Adrenal gland (tissue), 12 donors: ENCODE results near the gene TPP1. TPM values are rescaled to one million over a fixed set of nuclear protein-coding genes. Genes with fewer than 3 reads are reported as not detected.

Experiments
- DNase-seq, 7 donors: peaks; one replicate each; pipeline ENCODE4 v3.0.0-alpha.2; 2019 to 2020
- H3K27ac ChIP-seq, 5 donors: fragments of 200-600 bp; sonication (generic) in 4 of 5; 1 replicate in 3 of 5; 2 replicates in 2 of 5; pipeline versions ENCODE4 v1.5.1 to v1.8.0; 2016 to 2020; ENCODE audit warnings: mild to moderate bottlenecking in 1 of 5
- H3K27me3 ChIP-seq: fragments of 200-600 bp; 2 replicates; pipeline ENCODE4 v1.8.0; 2021
- H3K36me3 ChIP-seq, 2 donors: fragments of 200-600 bp; replicated peaks in 1 of 2; 1 replicate in 1 of 2; 2 replicates in 1 of 2; pipeline versions ENCODE4 v1.5.1 to v1.8.0; 2018 to 2022
- H3K4me1 ChIP-seq, 2 donors: fragments of 200-600 bp; replicated peaks in 1 of 2; 1 replicate in 1 of 2; 2 replicates in 1 of 2; pipeline versions ENCODE4 v1.5.1 to v1.8.0; 2018 to 2021
- H3K4me3 ChIP-seq, 4 donors: fragments of 200-600 bp; sonication (generic) in 3 of 4; one replicate each; pipeline ENCODE4 v1.5.1; 2016 to 2018
- H3K9me3 ChIP-seq, 3 donors: fragments of 200-600 bp; sonication (generic) in 1 of 3; replicated peaks in 1 of 3; 1 replicate in 2 of 3; 2 replicates in 1 of 3; pipeline versions ENCODE4 v1.5.1 to v1.8.0; 2016 to 2021
- CTCF ChIP-seq, 6 experiments: fragments of 450-650 bp in 4 of 6; fragments of 200-600 bp in 2 of 6; sonication (generic) in 1 of 6; IDR thresholded peaks; 1 replicate in 5 of 6; 2 replicates in 1 of 6; pipeline versions ENCODE4 v1.5.1 to v1.8.0; 2016 to 2021; ENCODE audit warnings: antibody characterized with exemption in 6 of 6, mild to moderate bottlenecking in 2 of 6, moderate library complexity in 1 of 6
- POLR2A ChIP-seq, 2 donors: fragments of 450-650 bp; IDR thresholded peaks; one replicate each; pipeline ENCODE4 v1.6.1; 2017; ENCODE audit warnings: antibody characterized with exemption in 2 of 2, mild to moderate bottlenecking in 2 of 2, moderate library complexity in 1 of 2
- WGBS, 4 donors: extraction: QIAGEN DNeasy Blood & Tissue Kit in 2 of 4; methylation state at CpG; one replicate each; pipeline versions ENCODE4 v1.1.5 to v1.1.7; 2013 to 2017; 5-methylcytosine and 5-hydroxymethylcytosine counted together
- intact Hi-C, 2 donors: fragments of 100-400 bp; cut with DNase I; formaldehyde crosslinking; loops; one replicate each; pipeline versions ENCODE4 v1.14.1 to v1.15.0; 2022 to 2023
- polyA plus RNA-seq, 3 donors: library from polyadenylated mRNA; stranded (reverse); fragments of 200-250 nt in 2 of 3; fragments of 350-450 nt in 1 of 3; fragmentation: Illumina TruSeq in 1 of 3; extraction: RNeasy Lipid Tissue Mini Kit (QIAGEN cat#74804) in 1 of 3; gene quantifications; one replicate each; pipeline ENCODE4 v1.2.3, GENCODE V29; 2013 to 2014
- total RNA-seq, 9 donors: library from RNA; depleted of rRNA in 4 of 9; stranded (reverse); fragments of >200 nt in 4 of 9; fragments of 120-200 nt in 1 of 9; fragmentation: NEBNext Ultra II Directional in 1 of 9; extraction: Animal tissue kit (Norgen Biotek cat#: 25700) in 1 of 9; gene quantifications; one replicate each; pipeline versions ENCODE4 v1.1.0 to v1.2.4, GENCODE V29; 2013 to 2023
- donor health status: healthy with polysubstance abuse.
- donor health status: Bipolar disorder and iron deficiency.
- donor health status: DM: yes; HTN: yes; CAD: no.
- donor health status: DM: no; HTN: no; CAD: no.
- donor health status: DM: no; HTN: no; CAD: no.
- donor health status: DM: yes; HTN: yes; CAD: no.

Gene TPP1
- total and polyA plus RNA-seq, 12 donors = 53.2 to 464 (median 288) TPM

GRCh38 chr11:6603287-6604080 lies 15.7 kb downstream of the TPP1 start, which contains the start of the genes ILK and RRP8:
Gene ILK (plus strand): TSS chr11:6603774. CDS start chr11:6604272, 498 bp downstream.
Gene RRP8 (minus strand): TSS chr11:6603616. CDS start chr11:6603502, 114 bp downstream.
- H3K4me3 ChIP-seq = peak within 1 kb of the TSS; percentile 48 to 95 (median 88)
- peak; percentile 90 to 95 (median 93) for DNase-seq
- H3K9me3 ChIP-seq = no peaks in the 10 kb centered on the region
- TF ChIP-seq POLR2A (IDR thresholded peaks at IDR 0.05) (peak; percentile 69 to 78), CTCF (IDR thresholded peaks at IDR 0.05) (peak in 5 of 6 experiments; percentile 8 to 37 (median 18))
- 0 to 1% (median 0%) methylated on average over 26 to 72 of the region's 72 CpGs for WGBS, 4 donors
- no peaks in the 10 kb centered on the region for H3K27me3 ChIP-seq
- H3K27ac ChIP-seq = peak within 1 kb of the TSS; percentile 34 to 98 (median 90)
- H3K4me1 ChIP-seq = peaks cover 34 to 55% of the 10 kb centered on the region in 2 donors
- intact Hi-C loops = loop anchor here in 1 of 2 donors (5.0 to 10.0 kb wide), 2 partner anchors 69 to 79 kb away; partner anchors contain the start of gene MRPL17
- H3K36me3 ChIP-seq = peaks cover 0 to 40% of the 10 kb centered on the region in 2 donors

- Histone ChIP-seq H3K27ac (peak overlapping the region in 2 of 5 donors; percentile 90 to 91), H3K4me1 (peaks cover 29 to 51% of the 10 kb centered on the region in 2 donors), H3K36me3 (peaks cover 0 to 33% of the 10 kb centered on the region in 2 donors), H3K27me3 (no peaks in the 10 kb centered on the region), H3K4me3 (peak overlapping the region in 3 of 4 donors; percentile 44 to 95 (median 83)), H3K9me3 (no peaks in the 10 kb centered on the region)
- WGBS, 4 donors = 45 to 55% (median 54%) methylated on average over 7 of the region's 7 CpGs
- TF ChIP-seq POLR2A (IDR thresholded peaks at IDR 0.05) (no peak), CTCF (IDR thresholded peaks at IDR 0.05) (no peak)
- peak in 1 of 7 donors; percentile 33 for DNase-seq
- intact Hi-C loops = loop anchor here in 1 of 2 donors (5.0 to 10.0 kb wide), 2 partner anchors 68 to 80 kb away; partner anchors contain the start of gene MRPL17
These were observed 16.9 kb downstream of the TPP1 start for GRCh38 chr11:6602096-6602940.

GRCh38 chr11:6601041-6601461 lies 18.2 kb downstream of the TPP1 start:
- TF ChIP-seq POLR2A (IDR thresholded peaks at IDR 0.05) = no peak
- TF ChIP-seq CTCF (IDR thresholded peaks at IDR 0.05) = no peak
- peak in 1 of 7 donors; percentile 51 for DNase-seq
- no peaks in the 10 kb centered on the region for H3K27me3 ChIP-seq
- no peaks in the 10 kb centered on the region for H3K9me3 ChIP-seq
- WGBS, 4 donors = 98 to 99% (median 98%) methylated on average over 9 to 13 of the region's 13 CpGs
- peaks cover 0 to 39% of the 10 kb centered on the region in 2 donors for H3K36me3 ChIP-seq
- no peak overlapping the region for H3K27ac ChIP-seq
- intact Hi-C loops = loop anchor here in 1 of 2 donors (5.0 to 10.0 kb wide), 2 partner anchors 66 to 81 kb away; partner anchors contain the start of gene MRPL17
- peaks cover 18 to 39% of the 10 kb centered on the region in 2 donors for H3K4me1 ChIP-seq
- H3K4me3 ChIP-seq = no peak overlapping the region
